Peyer's patch (tissue), 4 donors: ENCODE measurements around the gene PHRF1. TPM values are rescaled to one million over a fixed set of nuclear protein-coding genes. Genes with fewer than 3 reads are reported as not detected.
"Not testable (repeated sequence)": the region's sequence is repeated elsewhere in the genome, so short reads cannot be mapped to it uniquely, and the experiment has no call there.

Source experiments
- DNase-seq, 3 donors: peaks; one replicate each; pipeline ENCODE4 v3.0.0-alpha.2; 2017 to 2019
- H3K27ac ChIP-seq, 4 donors: fragments of 200-600 bp; sonication (generic); one replicate each; pipeline ENCODE4 v1.5.1; 2016 to 2019
- H3K27me3 ChIP-seq, 2 donors: fragments of 200-600 bp; sonication (generic); one replicate each; pipeline ENCODE4 v1.5.1; 2019
- H3K36me3 ChIP-seq, 3 donors: fragments of 200-600 bp; sonication (generic); one replicate each; pipeline ENCODE4 v1.5.1; 2016 to 2019
- H3K4me1 ChIP-seq, 4 donors: fragments of 200-600 bp; sonication (generic); one replicate each; pipeline ENCODE4 v1.5.1; 2016 to 2019
- H3K4me3 ChIP-seq, 4 donors: fragments of 200-600 bp; sonication (generic); 1 replicate in 3 of 4; 2 replicates in 1 of 4; pipeline ENCODE4 v1.5.1; 2016 to 2019; ENCODE audit warnings: mild to moderate bottlenecking in 1 of 4
- H3K9me3 ChIP-seq, 4 donors: fragments of 200-600 bp; sonication (generic); one replicate each; pipeline ENCODE4 v1.5.1; 2016 to 2019; ENCODE audit warnings: mild to moderate bottlenecking in 1 of 4
- POLR2A ChIP-seq, 2 donors: fragments of 450-650 bp; IDR thresholded peaks; one replicate each; pipeline ENCODE4 v1.5.1; 2017; ENCODE audit warnings: antibody characterized with exemption in 2 of 2, mild to moderate bottlenecking in 2 of 2, moderate library complexity in 2 of 2
- total RNA-seq, 4 donors: library from RNA; depleted of rRNA; stranded (reverse); fragments of >200 nt; gene quantifications; one replicate each; pipeline ENCODE4 v1.1.0, GENCODE V29; 2016
- TF ChIP-seq, protein P1 (sequence below), 6 experiments: fragments of 450-650 bp in 4 of 6; fragments of 200-600 bp in 2 of 6; sonication (generic) in 1 of 6; IDR thresholded peaks; one replicate each; pipeline ENCODE4 v1.5.1; 2017 to 2019; ENCODE audit warnings: antibody characterized with exemption in 6 of 6, mild to moderate bottlenecking in 3 of 6, moderate library complexity in 1 of 6

The PHRF1 gene
- total RNA-seq, 4 donors from 2014 or later: 48.4 to 88.0 (median 57.8) TPM

DNA sequence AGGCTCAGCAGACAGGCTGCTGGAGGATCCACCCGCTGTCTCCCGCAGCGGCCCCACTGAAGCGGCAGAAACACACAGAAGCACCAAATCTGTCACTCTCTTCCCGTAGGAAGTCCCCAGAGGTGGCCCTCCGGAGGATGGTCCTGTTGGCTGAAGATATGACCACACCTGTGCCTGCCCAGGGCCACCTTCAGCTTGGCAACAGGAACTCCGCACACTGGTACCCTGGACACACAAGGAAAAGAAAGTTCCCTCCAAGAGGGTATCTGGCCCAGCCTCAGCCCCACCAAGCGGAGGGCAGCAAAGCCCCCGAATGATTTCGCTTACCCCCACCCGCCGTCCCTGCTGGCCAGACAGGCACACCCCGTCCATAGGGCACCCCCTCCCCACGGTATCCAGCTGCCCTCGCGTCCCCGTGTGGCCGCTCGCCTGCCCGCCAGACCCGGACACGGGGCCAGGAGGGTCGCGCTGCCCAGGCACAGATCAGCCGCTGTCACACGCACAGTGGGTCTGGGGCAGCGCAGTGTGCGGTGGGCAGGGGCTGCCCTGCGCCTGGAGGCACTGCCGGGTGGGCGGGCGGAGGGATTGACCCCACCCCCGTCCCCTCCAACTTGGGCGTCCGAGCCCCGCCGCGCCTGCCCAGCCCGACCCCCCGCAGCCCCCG is 8.5 kb upstream of the PHRF1 start:
- TF ChIP-seq, protein P1, sequence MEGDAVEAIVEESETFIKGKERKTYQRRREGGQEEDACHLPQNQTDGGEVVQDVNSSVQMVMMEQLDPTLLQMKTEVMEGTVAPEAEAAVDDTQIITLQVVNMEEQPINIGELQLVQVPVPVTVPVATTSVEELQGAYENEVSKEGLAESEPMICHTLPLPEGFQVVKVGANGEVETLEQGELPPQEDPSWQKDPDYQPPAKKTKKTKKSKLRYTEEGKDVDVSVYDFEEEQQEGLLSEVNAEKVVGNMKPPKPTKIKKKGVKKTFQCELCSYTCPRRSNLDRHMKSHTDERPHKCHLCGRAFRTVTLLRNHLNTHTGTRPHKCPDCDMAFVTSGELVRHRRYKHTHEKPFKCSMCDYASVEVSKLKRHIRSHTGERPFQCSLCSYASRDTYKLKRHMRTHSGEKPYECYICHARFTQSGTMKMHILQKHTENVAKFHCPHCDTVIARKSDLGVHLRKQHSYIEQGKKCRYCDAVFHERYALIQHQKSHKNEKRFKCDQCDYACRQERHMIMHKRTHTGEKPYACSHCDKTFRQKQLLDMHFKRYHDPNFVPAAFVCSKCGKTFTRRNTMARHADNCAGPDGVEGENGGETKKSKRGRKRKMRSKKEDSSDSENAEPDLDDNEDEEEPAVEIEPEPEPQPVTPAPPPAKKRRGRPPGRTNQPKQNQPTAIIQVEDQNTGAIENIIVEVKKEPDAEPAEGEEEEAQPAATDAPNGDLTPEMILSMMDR (IDR thresholded peaks at IDR 0.05): no peak
- TF ChIP-seq POLR2A (IDR thresholded peaks at IDR 0.05): no peak
- H3K4me3 ChIP-seq: peak overlapping the region; percentile 57 to 92 (median 72)
- no peaks in the 10 kb centered on the region for H3K27me3 ChIP-seq
- H3K4me1 ChIP-seq: peaks cover 2 to 16% (median 7%) of the 10 kb centered on the region in 4 donors
- DNase-seq: no peak
- no peaks in the 10 kb centered on the region for H3K9me3 ChIP-seq
- H3K36me3 ChIP-seq: peaks cover 0 to 5% (median 0%) of the 10 kb centered on the region in 3 donors
- peak overlapping the region; percentile 79 to 99 (median 88) for H3K27ac ChIP-seq

DNA sequence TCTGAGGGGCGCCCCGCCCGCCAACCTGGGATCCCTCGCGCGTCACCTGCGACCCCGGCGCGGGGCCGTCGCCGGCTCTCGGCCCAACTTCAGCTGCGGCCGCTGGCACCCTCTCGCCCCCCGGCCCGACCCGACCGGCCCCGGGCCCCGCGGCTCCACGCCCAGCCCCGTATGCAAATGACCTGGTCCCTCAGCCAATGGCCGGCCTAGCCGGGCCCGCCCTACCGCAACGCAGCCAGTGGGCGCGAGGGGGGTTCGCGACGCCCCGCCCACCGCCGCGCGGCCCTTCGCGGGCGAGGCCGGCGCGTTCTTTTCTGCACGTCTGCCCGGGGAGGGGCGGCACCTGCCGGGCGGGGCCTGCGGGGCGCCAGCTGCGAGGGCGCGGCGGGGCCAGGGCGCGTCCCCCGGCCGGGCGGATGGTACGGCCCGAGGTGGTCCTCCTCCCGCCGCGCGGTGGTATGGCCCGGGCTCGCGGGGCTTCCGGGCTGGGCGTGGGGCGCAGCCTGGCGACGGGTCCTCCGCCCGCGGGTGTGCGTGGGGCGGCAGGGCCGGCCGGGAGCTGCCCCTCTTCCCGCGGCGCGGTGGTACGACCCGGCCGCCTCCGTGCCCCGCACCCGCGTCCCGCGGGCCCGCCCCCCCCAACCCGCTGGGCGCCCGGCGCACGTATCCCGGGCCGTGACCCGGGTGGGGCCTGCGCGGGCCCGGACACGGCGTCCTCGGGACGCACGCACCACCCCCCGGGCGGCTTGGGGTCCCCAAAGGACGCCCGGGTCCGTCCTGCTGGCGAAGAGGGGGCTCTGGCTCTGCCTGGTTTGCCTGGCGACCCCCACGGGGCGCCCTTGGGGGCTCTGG is 7.7 kb upstream of the PHRF1 start:
- Histone ChIP-seq H3K4me3 (peak overlapping the region; percentile 57 to 92 (median 72)), H3K27me3 (no peaks in the 10 kb centered on the region), H3K27ac (peak overlapping the region; percentile 79 to 99 (median 88)), H3K36me3 (no peaks in the 10 kb centered on the region), H3K9me3 (no peaks in the 10 kb centered on the region), H3K4me1 (peaks cover 2 to 16% (median 7%) of the 10 kb centered on the region in 4 donors)
- peak; percentile 87 to 97 (median 97) for DNase-seq
- TF ChIP-seq, protein P1 (IDR thresholded peaks at IDR 0.05): peak in 1 of 6 experiments; percentile 9
- TF ChIP-seq POLR2A (IDR thresholded peaks at IDR 0.05): peak; percentile 49 to 69

DNA sequence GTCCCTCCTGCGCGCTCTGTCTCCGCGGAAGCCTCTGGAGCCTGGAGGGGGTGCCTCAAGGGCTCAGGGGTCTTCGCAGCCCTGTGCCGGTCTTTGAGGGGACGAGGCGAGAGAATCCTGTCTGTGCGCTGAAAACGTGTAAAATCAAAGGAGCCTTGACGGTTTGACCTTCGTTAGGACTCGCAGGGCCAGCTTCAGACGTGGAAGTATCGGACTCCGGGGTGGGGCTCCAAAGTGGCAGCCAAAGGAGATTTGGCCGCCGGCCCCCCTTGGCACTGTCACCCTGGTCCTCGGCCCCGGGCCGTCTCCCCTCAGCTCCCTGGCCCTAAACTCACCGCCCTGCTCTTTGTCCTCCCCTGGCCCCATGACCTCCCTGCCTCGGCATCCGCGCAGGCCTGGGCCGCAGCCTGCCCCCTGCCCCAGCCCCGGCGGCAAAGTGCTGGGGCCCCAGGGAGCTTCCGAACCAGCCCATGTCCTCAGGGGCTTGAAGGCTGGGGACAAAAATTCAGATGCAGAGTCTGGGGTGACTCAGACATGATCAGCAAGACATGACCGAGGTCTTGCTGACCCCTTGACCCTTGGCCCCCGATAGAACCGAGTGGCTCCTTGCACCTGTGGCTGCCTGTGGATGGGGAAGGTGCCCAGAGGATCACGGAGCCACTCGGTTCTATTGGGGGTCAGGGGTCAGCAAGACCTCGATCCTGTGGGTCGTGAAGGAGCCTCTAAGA is 6.9 kb upstream of the PHRF1 start:
- H3K4me1 ChIP-seq: peaks cover 2 to 18% (median 7%) of the 10 kb centered on the region in 4 donors
- TF ChIP-seq, protein P1 (IDR thresholded peaks at IDR 0.05): no peak
- TF ChIP-seq POLR2A (IDR thresholded peaks at IDR 0.05): no peak
- no peak for DNase-seq
- H3K27me3 ChIP-seq: no peaks in the 10 kb centered on the region
- H3K27ac ChIP-seq: peak overlapping the region; percentile 79 to 99 (median 88)
- peak overlapping the region; percentile 57 to 92 (median 72) for H3K4me3 ChIP-seq
- H3K36me3 ChIP-seq: no peaks in the 10 kb centered on the region
- no peaks in the 10 kb centered on the region for H3K9me3 ChIP-seq

DNA sequence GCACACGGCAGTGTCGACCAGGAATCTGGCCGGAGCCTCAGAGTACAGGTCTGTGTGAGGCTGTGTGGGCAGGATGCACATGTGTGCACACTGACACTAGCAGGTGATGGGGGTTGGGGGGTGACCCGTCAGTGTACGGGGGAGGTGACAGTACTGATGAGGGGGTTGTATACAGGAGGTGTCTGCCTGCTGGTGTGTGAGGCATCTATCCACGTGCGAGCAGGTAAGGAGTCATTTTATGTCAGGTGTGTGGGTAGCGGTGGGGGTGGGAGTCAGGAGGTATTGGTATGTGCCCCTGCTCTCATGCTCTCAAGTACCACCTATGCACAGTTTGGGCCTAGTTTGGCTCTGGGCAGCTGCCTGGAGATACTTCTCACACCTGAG is 4.5 kb upstream of the PHRF1 start:
- TF ChIP-seq, protein P1 (IDR thresholded peaks at IDR 0.05): no peak
- TF ChIP-seq POLR2A (IDR thresholded peaks at IDR 0.05): no peak
- H3K27ac ChIP-seq: no peak overlapping the region
- no peaks in the 10 kb centered on the region for H3K27me3 ChIP-seq
- no peak overlapping the region for H3K4me3 ChIP-seq
- DNase-seq: no peak
- no peaks in the 10 kb centered on the region for H3K36me3 ChIP-seq
- no peaks in the 10 kb centered on the region for H3K9me3 ChIP-seq
- H3K4me1 ChIP-seq: peaks cover 8 to 29% (median 13%) of the 10 kb centered on the region in 4 donors

DNA sequence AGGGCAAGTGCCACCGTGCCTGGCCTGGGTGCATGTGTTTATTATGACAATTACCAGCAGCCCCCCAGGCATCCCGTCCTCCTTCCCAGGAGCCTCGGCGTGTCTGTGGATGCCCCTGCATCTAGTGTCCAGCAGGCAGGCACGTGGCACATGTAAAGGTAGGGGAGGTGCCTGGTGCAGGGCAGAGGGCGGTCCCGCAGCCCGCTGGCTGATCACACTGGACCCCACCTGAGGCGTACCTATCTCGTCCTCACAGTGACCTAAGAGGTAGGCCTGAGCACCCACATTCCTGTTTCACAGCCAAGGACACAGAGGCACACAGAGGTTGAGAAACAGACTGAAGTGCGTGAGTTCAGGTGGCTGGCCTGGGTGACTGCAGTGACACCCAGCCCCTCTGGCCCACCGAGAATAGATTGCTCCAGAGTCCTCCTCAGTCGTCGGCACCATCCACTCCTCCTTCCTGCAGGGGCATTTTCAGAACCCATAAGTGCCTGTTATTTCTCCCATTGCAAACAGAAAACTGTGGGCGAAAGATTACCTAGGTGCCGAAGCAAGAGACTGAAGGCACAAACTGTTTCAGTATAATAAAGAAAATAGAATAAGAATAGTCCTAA is 3.0 kb upstream of the PHRF1 start:
- no peak overlapping the region for H3K4me3 ChIP-seq
- H3K27ac ChIP-seq: no peak overlapping the region
- TF ChIP-seq, protein P1 (IDR thresholded peaks at IDR 0.05): no peak
- TF ChIP-seq POLR2A (IDR thresholded peaks at IDR 0.05): no peak
- no peaks in the 10 kb centered on the region for H3K27me3 ChIP-seq
- no peaks in the 10 kb centered on the region for H3K36me3 ChIP-seq
- no peaks in the 10 kb centered on the region for H3K9me3 ChIP-seq
- no peak for DNase-seq
- peaks cover 12 to 36% (median 26%) of the 10 kb centered on the region in 4 donors for H3K4me1 ChIP-seq

DNA sequence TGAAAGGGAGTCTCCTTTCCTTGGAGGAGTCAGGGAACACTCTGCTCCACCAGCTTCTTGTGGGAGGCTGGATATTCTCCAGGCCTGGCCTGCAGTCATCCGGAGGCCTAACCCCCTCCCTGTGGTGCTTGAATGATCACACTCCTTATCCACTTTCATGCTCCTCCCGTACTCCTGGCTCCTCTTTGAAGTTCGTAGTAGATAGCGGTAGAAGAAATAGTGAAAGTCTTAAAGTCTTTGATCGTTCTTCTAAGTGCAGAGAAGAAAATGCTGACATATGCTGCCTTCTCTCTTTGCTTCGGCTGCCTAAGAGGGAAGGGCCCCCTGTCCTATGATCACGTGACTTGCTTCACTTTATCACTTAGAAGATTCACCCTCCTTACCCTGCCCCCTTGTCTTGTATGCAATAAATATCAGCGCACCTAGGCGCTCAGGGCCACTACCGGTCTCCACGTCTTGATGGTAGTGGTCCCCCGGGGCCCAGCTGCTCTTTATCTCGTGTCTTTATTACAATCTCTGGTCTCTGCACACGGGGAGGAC is 2.2 kb upstream of the PHRF1 start:
- H3K36me3 ChIP-seq, H3K9me3 ChIP-seq, H3K27me3 ChIP-seq, DNase-seq: not testable (repeated sequence)
- Histone ChIP-seq H3K27ac (peak overlapping the region in 1 of 4 donors; percentile 5), H3K4me1 (peaks cover 12 to 42% (median 31%) of the 10 kb centered on the region in 4 donors), H3K4me3 (peak overlapping the region in 1 of 4 donors; percentile 65)
